Measurements from ENCODE around the gene TUBGCP3.

- no peak for TF ChIP-seq CTCF (conservative IDR thresholded peaks at IDR 0.05)
- TF ChIP-seq EZH2 (IDR thresholded peaks at IDR 0.05; ENCODE audit: low read depth), result no peak
Measured at GRCh38 chr13:112608212-112608611, 20.3 kb upstream of the TUBGCP3 start.

Data from PC-9 (cell line).